Stimulated activated CD4-positive, alpha-beta T cell treated with anti-CD3 and anti-CD28 coated beads, Interleukin-12 subunit alpha, Interleukin-12 subunit beta, amount 100 ng/mL, for 24 hours (primary cell): ENCODE data around the gene DDX19B.
"Not testable (repeated sequence)": the region's sequence is repeated elsewhere in the genome, so short reads cannot be mapped to it uniquely, and the experiment has no call there.

Experiments
- DNase-seq, 2 experiments: peaks; one replicate each; pipeline ENCODE4 v3.0.0-alpha.2; 2020; ENCODE audit warnings: low read depth in 2 of 2

The DDX19B gene

DNA sequence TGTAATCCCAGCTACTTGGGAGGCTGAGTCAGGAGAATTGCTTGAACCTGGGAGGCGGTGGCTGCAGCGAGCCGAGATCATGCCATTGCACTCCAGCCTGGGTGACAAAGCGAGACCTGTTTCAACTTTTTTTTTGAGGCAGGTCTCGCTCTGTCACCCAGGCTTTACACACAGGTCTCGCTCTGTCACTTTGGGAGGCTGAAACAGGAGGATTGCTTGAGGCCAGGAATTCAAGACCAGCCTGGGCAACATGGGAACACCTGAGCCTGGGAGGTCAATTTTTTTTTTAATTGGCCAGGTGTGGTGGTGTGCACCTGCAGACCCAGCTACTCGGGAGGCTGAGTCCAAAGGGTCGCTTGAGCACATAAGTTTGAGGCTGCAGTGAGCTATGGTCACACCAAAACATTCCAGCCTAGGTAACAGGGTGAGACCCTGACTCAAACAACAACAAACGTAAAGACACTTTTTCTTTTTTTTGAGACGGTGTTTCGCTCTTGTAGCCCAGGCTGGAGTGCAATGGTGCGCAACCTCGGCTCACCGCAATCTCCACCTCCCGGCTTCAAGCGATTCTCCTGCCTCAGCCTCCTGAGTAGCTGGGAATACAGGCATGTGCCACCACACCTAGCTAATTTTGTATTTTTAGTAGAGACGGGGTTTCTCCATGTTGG lies 11.5 kb upstream of the DDX19B start:
- not testable (repeated sequence) for DNase-seq

GRCh38 chr16:70289229-70290094 lies 9.5 kb upstream of the DDX19B start, which contains the start of gene AARS1:
Gene AARS1 (minus strand): TSS chr16:70289506. CDS start chr16:70282763, 6,743 bp downstream.
- peak; percentile 91 to 92 for DNase-seq

GRCh38 chr16:70290949-70291519 lies 8.0 kb upstream of the DDX19B start:
- no peak for DNase-seq

- DNase-seq, result not testable (repeated sequence)
Measured at GRCh38 chr16:70292148-70292547, 6.8 kb upstream of the DDX19B start.

- no peak for DNase-seq
Measured at GRCh38 chr16:70294385-70295025, 4.5 kb upstream of the DDX19B start.

DNA sequence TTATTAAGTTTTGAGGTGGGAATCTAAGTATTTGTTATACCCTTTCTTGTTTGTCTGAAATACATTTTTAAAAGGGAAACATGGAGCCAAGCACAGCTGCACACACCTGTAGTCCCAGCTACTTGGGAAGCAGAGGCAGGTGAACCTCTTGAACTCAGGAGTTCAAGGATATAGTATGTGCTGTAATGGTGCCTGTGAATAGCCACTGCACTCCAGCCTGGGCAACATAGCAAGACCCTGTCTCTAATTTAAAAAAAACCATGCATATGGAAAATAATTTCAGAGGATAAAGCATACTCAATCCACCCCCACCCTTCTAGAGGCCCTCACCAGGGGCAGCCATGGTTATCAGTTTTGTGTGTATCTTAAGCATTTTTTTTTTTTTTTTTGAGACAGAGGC lies 3.4 kb upstream of the DDX19B start:
- DNase-seq, result no peak

GRCh38 chr16:70301121-70301520 lies 2.1 kb downstream of the DDX19B start:
- no peak for DNase-seq

- DNase-seq, result no peak
Measured at GRCh38 chr16:70302745-70303144, 3.8 kb downstream of the DDX19B start.

DNA sequence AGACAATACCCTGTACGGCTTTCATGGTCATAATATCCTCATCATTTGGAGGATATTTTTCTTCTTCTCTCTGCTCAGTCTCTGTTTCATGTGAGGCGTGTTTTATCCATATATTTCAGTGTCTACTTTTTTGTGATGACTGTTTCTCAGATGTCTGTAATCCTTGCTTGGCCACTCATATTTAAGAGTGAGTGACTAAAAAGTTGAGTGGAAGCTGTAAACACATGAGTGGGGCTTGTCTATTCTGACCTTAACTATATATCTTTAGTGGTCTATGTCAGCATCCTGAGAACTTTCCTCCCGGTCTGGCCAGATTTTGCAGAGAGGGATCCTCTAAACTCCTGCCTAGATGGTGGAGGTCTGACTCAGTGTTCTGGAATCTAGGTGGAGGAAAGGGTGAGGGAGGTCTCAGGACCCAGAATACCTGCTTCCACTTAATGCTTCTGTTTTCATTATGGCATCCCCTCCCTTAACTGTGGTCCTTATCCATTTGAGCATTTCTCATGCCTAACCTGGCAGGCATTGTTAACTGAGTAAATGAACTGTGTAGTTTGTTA lies 6.0 kb downstream of the DDX19B start:
- no peak for DNase-seq

DNA sequence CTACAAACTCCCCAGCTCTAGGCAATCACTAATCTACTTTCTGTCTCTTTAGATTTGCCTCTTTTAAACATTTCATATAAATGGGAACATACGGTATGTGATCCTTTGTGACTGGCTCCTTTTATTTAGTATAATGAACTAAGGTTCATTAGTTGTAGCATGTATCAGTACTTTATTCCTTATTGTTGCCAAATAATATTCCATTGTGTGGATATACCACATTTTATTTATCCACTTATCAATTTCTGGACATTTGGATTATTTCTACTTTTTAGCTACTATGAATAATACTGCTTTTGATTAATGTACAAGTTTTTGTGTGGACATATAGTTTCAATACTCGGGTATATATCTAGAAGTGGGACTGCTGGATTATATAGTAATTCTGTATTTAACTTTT lies 7.9 kb downstream of the DDX19B start:
- DNase-seq, result no peak

DNA sequence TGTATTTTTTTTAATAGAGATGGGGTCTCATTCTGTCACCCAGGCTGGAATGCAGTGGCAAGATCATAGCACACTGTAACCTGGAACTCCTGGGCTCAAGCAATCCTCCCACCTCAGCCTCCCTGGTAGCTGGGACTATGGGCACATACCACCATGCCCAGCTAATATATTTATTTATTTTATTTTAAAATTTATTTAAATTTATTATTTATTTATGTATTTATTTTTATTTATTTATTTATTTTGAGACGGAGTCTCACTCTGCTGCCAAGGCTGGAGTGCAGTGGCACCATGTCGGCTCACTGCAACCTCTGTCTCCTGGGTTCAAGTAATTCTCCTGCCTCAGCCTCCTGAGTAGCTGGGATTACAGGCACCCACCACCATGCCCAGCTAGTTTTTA lies 8.7 kb downstream of the DDX19B start:
- DNase-seq, result not testable (repeated sequence)

GRCh38 chr16:70320121-70320520 lies 21.1 kb downstream of the DDX19B start:
- DNase-seq, result no peak

- no peak for DNase-seq
Measured at GRCh38 chr16:70324998-70325747, 26.2 kb downstream of the DDX19B start.

DNA sequence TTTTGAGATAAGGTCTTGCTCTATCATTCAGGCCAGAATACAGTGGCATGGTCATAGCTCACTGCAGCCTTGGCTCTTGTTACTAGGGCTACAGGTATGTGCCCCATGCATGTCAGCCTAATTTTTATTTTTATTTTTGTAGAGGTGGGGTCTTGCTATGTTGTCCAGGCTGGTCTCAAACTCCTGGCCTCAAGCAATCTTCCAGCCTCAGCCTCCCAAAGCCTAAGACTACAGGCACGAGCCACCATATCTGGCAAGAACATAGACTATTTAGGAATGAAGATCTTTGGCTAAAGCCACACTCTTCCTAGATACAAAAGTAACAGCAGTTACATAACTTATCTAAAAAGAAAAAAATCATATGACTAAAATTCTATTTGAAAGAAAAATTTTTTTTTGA lies 32.1 kb downstream of the DDX19B start:
- no peak for DNase-seq

- no peak for DNase-seq
Measured at GRCh38 chr16:70331588-70332358, 32.8 kb downstream of the DDX19B start.

GRCh38 chr16:70332728-70333127 lies 33.7 kb downstream of the DDX19B start:
- not testable (repeated sequence) for DNase-seq

DNA sequence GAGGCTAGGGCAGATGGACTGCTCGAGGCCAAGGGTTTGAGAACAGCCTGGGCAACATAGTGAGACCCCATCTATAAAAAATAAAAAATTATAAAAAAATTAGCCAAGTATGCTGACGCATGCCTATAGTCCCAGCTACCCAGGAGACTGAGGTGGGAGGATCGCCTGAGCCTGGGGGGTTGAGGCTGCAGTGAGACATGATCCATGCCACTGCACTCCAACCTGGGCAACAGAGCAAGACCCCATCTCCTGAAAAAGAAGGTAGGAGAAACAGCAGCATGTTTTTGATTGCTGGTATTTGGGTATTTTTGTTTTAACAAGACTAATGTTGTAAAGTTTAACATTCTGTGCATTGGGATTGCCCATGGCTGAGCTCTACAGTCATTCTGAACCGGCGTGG lies 38.8 kb downstream of the DDX19B start:
- DNase-seq, result no peak

DNA sequence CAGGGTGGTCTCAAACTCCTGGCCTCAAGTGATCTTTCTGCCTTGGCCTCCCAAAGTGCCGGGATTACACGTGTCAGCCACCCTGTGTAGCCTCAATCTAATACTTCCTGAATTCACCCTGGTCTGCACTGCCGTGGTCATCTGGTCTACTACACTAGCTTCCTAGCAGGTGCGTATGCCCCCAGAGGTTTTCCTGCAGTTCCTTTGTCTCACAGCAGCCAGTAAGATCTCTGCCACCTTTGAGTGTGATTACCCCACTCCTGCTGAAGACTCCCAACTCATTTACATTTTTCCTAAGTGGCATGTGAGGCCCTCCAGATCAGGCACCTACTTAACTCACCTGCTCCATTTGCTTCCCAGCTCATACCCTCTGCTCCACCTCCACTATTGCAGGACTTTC lies 42.6 kb downstream of the DDX19B start:
- no peak for DNase-seq

DNA sequence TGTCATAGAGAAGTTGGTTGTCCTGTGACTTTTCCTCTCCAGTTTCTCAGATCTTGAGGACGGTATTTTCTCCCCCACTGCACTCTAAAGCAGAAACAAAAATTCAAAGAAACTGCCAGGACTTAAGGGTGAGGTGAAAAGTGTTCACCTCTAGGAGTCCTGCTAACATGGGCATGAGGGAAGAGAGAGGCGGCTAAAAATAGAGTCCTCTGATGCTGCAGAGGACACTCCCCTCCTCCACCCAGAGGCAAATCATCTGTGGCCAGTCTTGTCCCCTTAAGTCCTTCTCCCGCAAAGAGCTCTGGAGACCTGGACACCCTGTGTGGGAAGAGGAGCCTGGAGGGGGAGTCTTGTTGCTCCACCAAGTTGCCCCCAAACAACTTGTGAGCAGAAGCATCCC lies 43.0 kb downstream of the DDX19B start:
- no peak for DNase-seq

GRCh38 chr16:70345840-70346239 lies 46.9 kb downstream of the DDX19B start:
- no peak for DNase-seq
